Astrocyte (in vitro differentiated cells and primary cell): ENCODE measurements around the gene GFOD1. TPM values are rescaled to one million over a fixed set of nuclear protein-coding genes. Genes with fewer than 3 reads are reported as not detected.

Experiments
- DNase-seq: peaks from one replicate; pipeline ENCODE4 v3.0.0-alpha.2; 2010; ENCODE audit warnings: low read depth
- FAIRE-seq: peaks from 2 replicates; lab custom pipeline; 2011; peaks lifted over from hg19 to GRCh38; lab: Jason Lieb, UNC
- H2AFZ ChIP-seq: 2 replicates; pipeline ENCODE4 v1.6.0; 2012; ENCODE audit warnings: low read depth, low read length, inconsistent platforms
- H3K27ac ChIP-seq: 2 replicates; pipeline ENCODE4 v1.5.1; 2011; ENCODE audit warnings: low read depth, low read length, inconsistent platforms
- H3K27me3 ChIP-seq: 2 replicates; pipeline ENCODE4 v1.6.0; 2011; ENCODE audit warnings: low read length, inconsistent platforms; ENCODE audit not compliant: insufficient read depth
- H3K36me3 ChIP-seq: 2 replicates; pipeline ENCODE4 v1.5.1; 2011; ENCODE audit warnings: low read length, inconsistent platforms; ENCODE audit not compliant: insufficient read depth
- H3K4me1 ChIP-seq: 2 replicates; pipeline ENCODE4 v1.5.1; 2011; ENCODE audit warnings: low read length, inconsistent platforms; ENCODE audit not compliant: insufficient read depth
- H3K4me2 ChIP-seq: 2 replicates; pipeline ENCODE4 v1.6.0; 2012; ENCODE audit warnings: low read length, inconsistent platforms
- H3K4me3 ChIP-seq: 2 replicates; pipeline ENCODE4 v1.5.1; 2011; ENCODE audit warnings: low read depth, mild to moderate bottlenecking, low read length, inconsistent platforms; ENCODE audit not compliant: insufficient read depth
- H3K79me2 ChIP-seq: 2 replicates; pipeline ENCODE4 v1.6.0; 2012; ENCODE audit warnings: mild to moderate bottlenecking, low read length, inconsistent platforms; ENCODE audit not compliant: insufficient read depth
- H3K9ac ChIP-seq: 2 replicates; pipeline ENCODE4 v1.6.0; 2012; ENCODE audit warnings: mild to moderate bottlenecking, low read length, inconsistent platforms
- H3K9me3 ChIP-seq: 2 replicates; pipeline ENCODE4 v1.5.1; 2012; ENCODE audit warnings: low read depth, mild to moderate bottlenecking, low read length, inconsistent platforms; ENCODE audit not compliant: insufficient read depth
- H4K20me1 ChIP-seq: 2 replicates; pipeline ENCODE4 v1.6.0; 2012; ENCODE audit warnings: low read length, inconsistent platforms; ENCODE audit not compliant: insufficient read depth
- H3K27ac Mint-ChIP-seq: one replicate; pipeline ENCODE4 v1.8.0; 2021; ENCODE audit warnings: mild to moderate bottlenecking, mixed read lengths; ENCODE audit not compliant: unreplicated experiment
- H3K27me3 Mint-ChIP-seq: one replicate; pipeline ENCODE4 v1.8.0; 2021; ENCODE audit warnings: low read depth, mixed read lengths; ENCODE audit not compliant: unreplicated experiment
- H3K36me3 Mint-ChIP-seq: one replicate; pipeline ENCODE4 v1.8.0; 2021; ENCODE audit warnings: low read depth, mixed read lengths; ENCODE audit not compliant: unreplicated experiment
- H3K4me1 Mint-ChIP-seq: one replicate; pipeline ENCODE4 v1.8.0; 2021; ENCODE audit warnings: low read depth, mixed read lengths; ENCODE audit not compliant: unreplicated experiment
- H3K4me3 Mint-ChIP-seq: one replicate; pipeline ENCODE4 v1.8.0; 2021; ENCODE audit warnings: mild to moderate bottlenecking, moderate library complexity, mixed read lengths; ENCODE audit not compliant: unreplicated experiment
- H3K9me3 Mint-ChIP-seq: one replicate; pipeline ENCODE4 v1.8.0; 2021; ENCODE audit warnings: mild to moderate bottlenecking, mixed read lengths; ENCODE audit not compliant: unreplicated experiment
- EZH2 ChIP-seq: IDR thresholded peaks from 2 replicates; pipeline ENCODE4 v1.6.1; 2012; ENCODE audit warnings: mild to moderate bottlenecking, low read length, inconsistent platforms; ENCODE audit not compliant: insufficient read depth
- total RNA-seq: library from RNA; stranded (reverse); gene quantifications from 2 replicates; pipeline ENCODE4 v1.2.1, GENCODE V29; 2021
- TF ChIP-seq, protein P1 (sequence below): IDR thresholded peaks from 2 replicates; pipeline ENCODE4 v1.5.1; 2011; ENCODE audit warnings: low read depth, mild to moderate bottlenecking, inconsistent platforms, low read length, moderate library complexity; ENCODE audit not compliant: insufficient read depth

The GFOD1 gene
- total RNA-seq, 1 donor from 2014 or later = 10.8 TPM

DNA sequence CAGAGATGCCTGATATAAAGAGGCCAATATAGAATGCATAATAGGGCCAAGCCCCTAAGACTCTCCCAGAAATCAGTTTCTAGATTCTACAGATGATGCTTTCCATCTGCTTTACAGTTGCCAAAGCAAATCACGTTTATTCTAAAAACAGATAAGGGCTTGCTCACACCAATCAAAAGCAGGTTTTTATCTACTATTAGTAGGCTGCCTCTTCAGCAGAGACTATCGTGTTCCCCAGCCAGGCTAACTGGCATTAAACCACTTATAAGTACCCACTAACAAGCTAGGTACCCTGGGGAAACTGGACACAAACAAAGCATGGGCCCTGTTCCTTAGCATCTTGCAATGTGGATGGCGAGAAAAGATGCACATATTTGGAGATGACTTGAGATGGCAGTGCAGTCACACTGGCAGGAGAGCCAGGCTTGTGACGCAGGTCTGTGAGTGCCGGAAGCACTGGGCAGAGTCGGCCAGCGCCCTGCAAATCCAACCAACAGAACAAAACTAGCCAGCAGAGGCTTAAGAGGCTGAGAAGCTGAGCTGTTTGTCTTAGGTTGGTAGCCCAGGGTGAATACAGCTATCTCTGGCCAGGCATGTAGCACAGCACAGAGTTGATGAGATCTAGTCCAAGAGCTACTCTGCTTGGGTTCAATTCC lies 73.4 kb downstream of the GFOD1 start:
- Histone ChIP-seq H3K9ac (no peak overlapping the region), H3K4me3 (no peak overlapping the region), H4K20me1 (peaks cover 5% of the 10 kb centered on the region), H3K36me3 (no peaks in the 10 kb centered on the region), H3K27ac (no peak overlapping the region), H3K79me2 (no peaks in the 10 kb centered on the region), H3K27me3 (no peaks in the 10 kb centered on the region), H3K4me1 (peaks cover 9% of the 10 kb centered on the region), H3K4me2 (no peak overlapping the region), H2AFZ (no peak overlapping the region), H3K9me3 (no peaks in the 10 kb centered on the region)
- no peak overlapping the region for H3K27ac Mint-ChIP-seq
- H3K36me3 Mint-ChIP-seq = peaks cover 19% of the 10 kb centered on the region
- H3K27me3 Mint-ChIP-seq = no peaks in the 10 kb centered on the region
- no peak for DNase-seq
- no peaks in the 10 kb centered on the region for H3K9me3 Mint-ChIP-seq
- FAIRE-seq = no peak
- TF ChIP-seq, protein P1, sequence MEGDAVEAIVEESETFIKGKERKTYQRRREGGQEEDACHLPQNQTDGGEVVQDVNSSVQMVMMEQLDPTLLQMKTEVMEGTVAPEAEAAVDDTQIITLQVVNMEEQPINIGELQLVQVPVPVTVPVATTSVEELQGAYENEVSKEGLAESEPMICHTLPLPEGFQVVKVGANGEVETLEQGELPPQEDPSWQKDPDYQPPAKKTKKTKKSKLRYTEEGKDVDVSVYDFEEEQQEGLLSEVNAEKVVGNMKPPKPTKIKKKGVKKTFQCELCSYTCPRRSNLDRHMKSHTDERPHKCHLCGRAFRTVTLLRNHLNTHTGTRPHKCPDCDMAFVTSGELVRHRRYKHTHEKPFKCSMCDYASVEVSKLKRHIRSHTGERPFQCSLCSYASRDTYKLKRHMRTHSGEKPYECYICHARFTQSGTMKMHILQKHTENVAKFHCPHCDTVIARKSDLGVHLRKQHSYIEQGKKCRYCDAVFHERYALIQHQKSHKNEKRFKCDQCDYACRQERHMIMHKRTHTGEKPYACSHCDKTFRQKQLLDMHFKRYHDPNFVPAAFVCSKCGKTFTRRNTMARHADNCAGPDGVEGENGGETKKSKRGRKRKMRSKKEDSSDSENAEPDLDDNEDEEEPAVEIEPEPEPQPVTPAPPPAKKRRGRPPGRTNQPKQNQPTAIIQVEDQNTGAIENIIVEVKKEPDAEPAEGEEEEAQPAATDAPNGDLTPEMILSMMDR = no peak
- no peak for TF ChIP-seq EZH2
- H3K4me1 Mint-ChIP-seq = peaks cover 16% of the 10 kb centered on the region
- no peak overlapping the region for H3K4me3 Mint-ChIP-seq

DNA sequence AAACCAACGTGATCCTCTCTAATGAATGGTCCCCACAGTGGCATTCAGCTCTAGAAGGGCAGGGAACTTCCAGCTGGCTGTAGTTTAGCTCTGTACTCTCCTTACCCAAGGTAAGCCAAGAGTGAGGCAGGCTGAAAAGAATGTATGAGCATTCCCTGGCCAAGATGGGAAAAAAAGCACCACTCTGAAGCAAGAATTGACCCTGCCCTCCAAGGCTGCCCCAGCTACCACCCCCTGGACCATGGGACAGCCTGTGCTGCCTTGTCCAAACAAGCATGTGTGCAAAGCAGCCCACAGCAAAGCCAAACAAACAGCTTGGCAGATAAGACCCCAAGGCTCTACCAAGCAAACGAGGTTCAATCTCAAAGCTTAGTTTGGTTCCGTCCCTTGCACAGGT lies 73.9 kb downstream of the GFOD1 start:
- H3K27ac ChIP-seq = no peak overlapping the region
- DNase-seq (peak; percentile 79), FAIRE-seq (no peak)
- no peaks in the 10 kb centered on the region for H3K79me2 ChIP-seq
- no peaks in the 10 kb centered on the region for H3K27me3 ChIP-seq
- H3K4me3 ChIP-seq = no peak overlapping the region
- no peak overlapping the region for H3K9ac ChIP-seq
- no peaks in the 10 kb centered on the region for H3K27me3 Mint-ChIP-seq
- peaks cover 16% of the 10 kb centered on the region for H3K4me1 Mint-ChIP-seq
- H3K4me3 Mint-ChIP-seq = no peak overlapping the region
- peaks cover 9% of the 10 kb centered on the region for H3K4me1 ChIP-seq
- no peaks in the 10 kb centered on the region for H3K36me3 ChIP-seq
- H3K4me2 ChIP-seq = no peak overlapping the region
- peaks cover 19% of the 10 kb centered on the region for H3K36me3 Mint-ChIP-seq
- peaks cover 5% of the 10 kb centered on the region for H4K20me1 ChIP-seq
- no peak overlapping the region for H2AFZ ChIP-seq
- no peak overlapping the region for H3K27ac Mint-ChIP-seq
- H3K9me3 ChIP-seq = no peaks in the 10 kb centered on the region
- H3K9me3 Mint-ChIP-seq = no peaks in the 10 kb centered on the region
- TF ChIP-seq, protein P1 = no peak
- TF ChIP-seq EZH2 = no peak
